ENCODE results near the gene PI4K2A. TPM values are rescaled to one million over a fixed set of nuclear protein-coding genes. Genes with fewer than 3 reads are reported as not detected.
A peak's percentile ranks its signal among the peaks of the same experiment; 100 is the strongest.

The PI4K2A gene
- total and polyA plus RNA-seq, 2 of the 4 experiments (the other 2 are of a cell fraction): 15.8 to 27.3 TPM

GRCh38 chr10:97717627-97718026 is 77.2 kb downstream of the PI4K2A start:
- no peak overlapping the region; the same call in 1 of the 2 replicates for H3K4ac ChIP-seq (ENCODE audit: low read depth, low read length)
- no peak overlapping the region for H2BK15ac ChIP-seq (ENCODE audit: low read depth, low read length)
- no peak overlapping the region for H2BK120ac ChIP-seq (ENCODE audit: low read depth, low read length)
- H2AK5ac ChIP-seq (ENCODE audit: low read depth, low read length): 0 out of 2 replicates have a peak overlapping the region, but pooled peaks have one; percentile 8
- no peak for DNase-seq
- no peak overlapping the region for H4K5ac ChIP-seq (ENCODE audit: low read depth, low read length)
- no peak for ATAC-seq (ENCODE audit: low read depth)
- H4K8ac ChIP-seq (ENCODE audit: low read depth in 2 of 2, low read length in 2 of 2): no peak overlapping the region
- H3K9ac ChIP-seq (ENCODE audit: low read depth, low read length): no peak overlapping the region
- no peak overlapping the region for H3K27ac ChIP-seq (ENCODE audit: insufficient read depth, low read length)
- peaks cover 28% of the 10 kb centered on the region for H3K4me1 ChIP-seq (ENCODE audit: control insufficient read depth, insufficient read depth, low read length)
- BruUV-seq (replicated peaks): TSS peak; percentile 47
- ChIA-PET CTCF (interaction anchor here (1.6 kb wide), 1 partner anchor 16 kb away, joined by 4 read pairs; no protein-coding TSS in a partner anchor), POLR2A (ENCODE audit: unreplicated experiment) (no interaction called here)
- no peak overlapping the region for H3K18ac ChIP-seq (ENCODE audit: low read depth, low read length)
- no peak overlapping the region for H2AK9ac ChIP-seq (replicated peaks; ENCODE audit: low read depth, low read length, poor library complexity)
- intact Hi-C loops (cut with micrococcal nuclease) (no loop called here), in situ Hi-C loops (cut with MboI; ENCODE audit: low sequenced_read_pairs) (no loop called here), dilution Hi-C loops (cut with HindIII; ENCODE audit: low sequenced_read_pairs, unreplicated experiment) (no loop called here)
- H3K14ac ChIP-seq (replicated peaks; ENCODE audit: low read depth, low read length): no peak overlapping the region
- no peaks in the 10 kb centered on the region for H3K9me3 ChIP-seq (ENCODE audit: control insufficient read depth, insufficient read depth, low read length)
- H3K23ac ChIP-seq (ENCODE audit: low read depth, low read length): peak overlapping the region; percentile 17
- H3K79me1 ChIP-seq (ENCODE audit: low read depth in 1 of 2, low read length in 2 of 2): peaks cover 41 to 63% of the 10 kb centered on the region in 2 experiments
- peaks cover 24% of the 10 kb centered on the region for H3K9me1 ChIP-seq (ENCODE audit: insufficient read depth, low read length)
- no peaks in the 10 kb centered on the region for H3K27me3 ChIP-seq (ENCODE audit: control insufficient read depth, insufficient read depth, low read length)
- no peak overlapping the region for H3K4me3 ChIP-seq (ENCODE audit: insufficient read depth, low read depth, low read length)
- H3K36me3 ChIP-seq (ENCODE audit: control insufficient read depth, insufficient read depth, low read length): peaks cover 31% of the 10 kb centered on the region
- H2BK5ac ChIP-seq (ENCODE audit: low read depth, low read length, poor library complexity, severe bottlenecking): no peak overlapping the region
- no peak overlapping the region for H2AFZ ChIP-seq (replicated peaks; ENCODE audit: low read length, poor library complexity)
- no peak overlapping the region for H4K91ac ChIP-seq (ENCODE audit: insufficient read depth, low read depth, low read length)
- no peak overlapping the region; the same call in 1 of the 2 replicates for H3K4me2 ChIP-seq (ENCODE audit: low read depth, low read length)
- TF ChIP-seq RAD21 (IDR thresholded peaks at IDR 0.05; ENCODE audit: low read length): no peak
- no peak for TF ChIP-seq MAZ (IDR thresholded peaks at IDR 0.05; ENCODE audit: borderline replicate concordance, low read depth, low read length)
- no peak for TF ChIP-seq ELK1 (IDR thresholded peaks at IDR 0.05; ENCODE audit: borderline replicate concordance, low read depth, low read length)
- no peak for TF ChIP-seq MAFK (IDR thresholded peaks at IDR 0.05; ENCODE audit: low read depth, low read length)
- TF ChIP-seq USF2 (IDR thresholded peaks at IDR 0.05; ENCODE audit: low read depth, low read length): no peak
- no peak for TF ChIP-seq MXI1 (IDR thresholded peaks at IDR 0.05; ENCODE audit: borderline replicate concordance, low read depth, low read length)
- TF ChIP-seq RFX5 (IDR thresholded peaks at IDR 0.05; ENCODE audit: low read depth, low read length): no peak
- no peak for TF ChIP-seq CTCF (conservative IDR thresholded peaks at IDR 0.05; ENCODE audit: low read depth, low read length)
- no peak for TF ChIP-seq BHLHE40 (IDR thresholded peaks at IDR 0.05; ENCODE audit: low read depth, low read length)
- no peak for TF ChIP-seq RCOR1 (IDR thresholded peaks at IDR 0.05; ENCODE audit: insufficient replicate concordance, low read length)
- TF ChIP-seq NFE2L2 (IDR thresholded peaks at IDR 0.05; ENCODE audit: low read depth, low read length): no peak
- TF ChIP-seq CHD1 (IDR thresholded peaks at IDR 0.05; ENCODE audit: low read depth, low read length): no peak
- no peak for TF ChIP-seq CEBPB (IDR thresholded peaks at IDR 0.05; ENCODE audit: low read depth, low read length)
- no peak for TF ChIP-seq FOS (IDR thresholded peaks at IDR 0.05; ENCODE audit: low read depth, low read length)
- no peak for TF ChIP-seq POLR2A (IDR thresholded peaks at IDR 0.05; ENCODE audit: low read depth, low read length)
- TF ChIP-seq SMC3 (IDR thresholded peaks at IDR 0.05; ENCODE audit: low read depth, low read length): no peak
- H3K56ac ChIP-seq (ENCODE audit: extremely low read depth, insufficient read depth, low read length): no peak overlapping the region
- peaks cover 43% of the 10 kb centered on the region for H4K20me1 ChIP-seq (ENCODE audit: insufficient read depth, low read length)
- WGBS, 2 experiments (ENCODE audit: extremely low coverage in 2 of 2, insufficient read length in 1 of 2): 96% methylated on average over 4 of the region's 7 CpGs; no CpG with 5 or more reads in 1 of the 2 experiments
- H2BK20ac ChIP-seq (ENCODE audit: low read depth, low read length): no peak overlapping the region
